Inflammatory macrophage (primary cell): ENCODE data around the gene SMIM5.

ENCODE experiments used
- DNase-seq, 2 donors: peaks; one replicate each; pipeline ENCODE4 v3.0.0-alpha.2; 2020 to 2022

The SMIM5 gene

DNA sequence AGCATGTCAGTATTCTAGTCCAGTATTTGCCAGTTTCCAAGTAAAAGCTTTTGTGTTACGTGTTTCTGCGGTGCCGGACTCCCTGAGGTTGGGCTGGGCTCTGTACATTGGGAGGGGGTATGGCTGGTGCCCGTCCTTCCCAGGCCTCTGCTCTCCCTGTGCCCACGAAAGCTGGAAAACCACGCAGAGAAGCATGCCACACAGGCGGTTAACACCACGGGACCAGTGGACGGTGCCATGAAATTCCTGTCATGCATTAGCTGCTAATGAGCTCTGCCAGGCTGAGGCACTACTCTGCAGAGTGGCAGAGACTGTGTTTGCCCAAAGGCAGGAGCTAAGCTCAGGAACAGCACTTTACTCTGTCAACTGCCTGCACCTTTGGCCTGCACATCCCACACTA is 8.1 kb downstream of the SMIM5 start:
- no peak for DNase-seq

DNA sequence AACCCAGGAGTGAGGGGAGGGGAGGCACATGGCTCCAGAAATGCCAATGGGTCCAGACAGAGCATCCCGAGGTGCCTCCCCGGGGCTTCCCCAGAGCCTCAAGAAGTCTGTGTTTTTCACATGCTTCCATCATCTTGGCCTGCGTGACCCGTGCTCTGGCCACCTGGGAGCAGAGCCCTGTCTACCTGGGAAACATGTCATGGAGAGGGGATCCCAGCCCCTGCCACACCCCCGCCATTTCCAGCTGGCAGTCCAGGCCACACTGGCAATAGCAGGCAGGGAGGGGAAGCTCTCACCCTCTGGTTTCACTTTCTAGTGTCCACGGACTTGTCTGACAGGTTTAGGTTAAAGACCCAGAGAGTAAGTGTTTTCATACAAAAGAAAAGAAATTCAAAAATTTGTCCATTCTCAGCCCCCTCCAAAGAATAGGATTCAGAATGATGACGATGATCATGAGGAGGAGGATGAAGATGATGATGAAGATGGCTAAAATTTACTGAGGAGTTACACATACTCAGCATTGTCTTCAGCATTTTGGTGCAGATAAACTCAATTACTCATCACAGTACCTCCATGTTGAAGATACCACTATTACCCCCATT is 9.0 kb downstream of the SMIM5 start:
- no peak for DNase-seq

DNA sequence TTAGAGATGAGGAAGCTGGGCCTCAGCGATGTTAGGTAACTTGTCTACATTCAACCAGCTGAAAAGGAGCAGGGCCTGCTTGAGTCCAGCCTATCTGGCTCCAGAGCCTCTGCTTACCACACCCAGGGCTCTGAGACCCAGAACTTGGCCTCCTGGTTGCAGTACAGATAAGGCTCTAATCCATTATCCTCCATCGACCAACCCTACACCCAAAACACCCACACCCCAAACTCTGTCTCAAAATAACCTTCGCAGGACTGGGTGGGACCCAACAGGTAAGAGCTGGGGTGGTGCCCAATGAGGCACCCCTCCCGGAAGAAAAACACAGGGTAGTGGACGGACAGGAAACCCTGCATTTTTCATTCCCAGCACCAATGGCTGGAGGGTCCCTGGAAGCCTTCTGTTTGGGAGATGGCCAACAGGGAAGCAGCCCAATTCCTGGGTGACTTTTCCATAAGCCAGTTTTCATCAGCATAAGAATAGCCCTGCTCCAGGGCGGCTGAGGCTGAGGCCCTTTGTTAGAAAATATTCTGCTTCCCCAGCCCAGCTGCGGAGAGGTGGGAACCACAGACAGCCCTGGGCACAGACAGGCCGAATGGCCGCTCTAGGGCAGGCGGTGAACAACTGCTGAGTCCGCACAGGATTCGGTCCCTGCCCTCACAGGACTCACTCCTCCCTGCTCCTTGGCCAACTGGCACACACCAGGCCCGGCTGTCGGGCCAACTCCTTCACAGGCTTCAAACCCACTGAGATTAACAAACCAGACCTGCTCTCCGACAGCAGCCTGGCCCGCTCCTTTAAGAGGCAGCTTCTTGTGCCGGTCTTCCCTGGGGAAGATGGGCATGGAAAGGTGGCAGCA is 9.8 kb downstream of the SMIM5 start:
- no peak for DNase-seq

DNA sequence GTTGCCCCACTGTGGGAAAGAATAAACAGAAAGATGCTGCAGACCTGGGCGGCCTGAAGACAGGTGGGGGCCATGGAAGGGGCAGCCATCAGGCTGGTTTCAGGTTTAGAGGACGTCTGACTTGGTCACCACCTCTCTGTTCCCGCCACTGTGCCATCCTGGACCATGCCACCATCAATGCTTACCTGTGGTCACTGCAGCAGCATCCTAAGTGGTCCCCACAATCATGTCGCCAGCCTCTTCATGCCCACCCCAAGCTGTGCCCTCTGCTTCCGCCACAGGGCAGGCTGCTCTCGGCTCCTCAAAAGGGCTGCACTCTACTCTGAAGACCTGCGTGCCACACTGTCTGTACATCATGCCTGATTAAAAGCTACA is 10.4 kb downstream of the SMIM5 start:
- DNase-seq: no peak

DNA sequence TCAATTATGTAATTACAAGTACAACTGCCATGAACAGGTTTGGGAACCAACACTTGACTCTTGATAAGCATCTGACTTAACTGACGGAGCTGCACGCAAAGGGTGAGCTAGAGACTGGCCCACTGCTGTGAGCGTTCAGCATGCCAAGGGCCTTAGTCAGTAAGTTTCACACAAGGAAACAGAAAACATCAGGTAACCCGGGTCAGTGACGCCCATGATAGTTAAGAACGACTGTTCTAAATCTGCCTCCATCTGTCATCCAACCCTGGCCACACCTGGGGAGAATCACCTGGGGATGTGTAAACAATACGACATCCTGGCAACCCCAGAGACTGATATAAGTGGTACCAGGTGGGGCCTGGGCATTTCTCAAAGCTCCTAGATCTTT is 12.3 kb downstream of the SMIM5 start:
- DNase-seq: no peak

DNA sequence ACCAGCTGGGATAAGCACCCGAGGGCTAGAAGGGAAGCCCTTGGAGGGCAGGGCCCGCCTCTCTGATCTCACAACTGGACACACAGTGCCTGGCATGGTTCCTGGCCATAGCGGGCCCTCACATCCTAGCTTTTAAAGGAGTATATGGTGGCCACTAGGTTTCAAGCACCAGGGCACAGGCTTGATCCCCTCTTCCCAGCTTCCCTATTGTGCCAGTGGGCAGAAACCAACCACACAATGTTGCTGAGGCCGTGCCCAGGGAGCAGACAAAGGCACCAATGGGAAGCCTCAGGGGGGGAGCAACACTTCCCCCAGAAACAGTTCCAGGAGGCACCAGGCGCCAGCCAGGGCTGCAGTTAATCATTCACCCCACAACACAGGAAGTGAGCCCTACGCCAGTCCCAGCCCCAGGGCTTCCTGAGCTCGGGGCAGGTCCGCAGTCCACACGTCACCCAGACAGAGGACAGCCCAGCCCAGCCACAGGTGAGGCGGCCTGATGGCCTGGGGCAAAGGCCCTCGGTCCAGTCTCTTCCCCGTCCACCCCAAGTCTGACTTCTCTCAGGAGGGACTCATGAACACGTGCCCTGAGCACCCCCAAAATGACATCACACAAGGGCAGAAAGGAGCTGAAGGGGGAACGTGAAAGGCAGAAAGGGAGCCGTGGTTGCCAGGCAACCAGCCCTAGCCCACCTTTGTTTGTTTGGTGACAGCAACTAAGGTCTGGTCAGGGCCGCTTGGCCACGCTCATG is 12.8 kb downstream of the SMIM5 start:
- peak; percentile 49 to 58 for DNase-seq

DNA sequence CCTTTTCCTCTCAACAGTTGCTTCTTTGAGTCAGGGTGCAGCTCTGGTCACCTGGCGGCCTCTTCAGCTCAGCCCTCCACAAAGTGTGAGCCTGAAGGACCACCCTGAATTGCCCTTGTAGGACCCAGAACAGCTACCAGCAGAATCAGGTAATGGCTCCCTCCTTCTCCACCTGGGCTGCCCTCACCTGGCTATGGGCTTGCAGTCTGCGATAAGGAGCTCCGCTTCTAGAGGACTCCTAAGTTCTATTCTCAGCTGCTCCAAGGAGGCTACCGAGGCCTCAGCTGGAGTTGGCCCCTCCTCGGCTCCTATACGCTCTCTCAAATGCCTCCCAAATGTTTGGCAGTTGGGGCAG is 13.4 kb downstream of the SMIM5 start:
- DNase-seq: no peak

DNA sequence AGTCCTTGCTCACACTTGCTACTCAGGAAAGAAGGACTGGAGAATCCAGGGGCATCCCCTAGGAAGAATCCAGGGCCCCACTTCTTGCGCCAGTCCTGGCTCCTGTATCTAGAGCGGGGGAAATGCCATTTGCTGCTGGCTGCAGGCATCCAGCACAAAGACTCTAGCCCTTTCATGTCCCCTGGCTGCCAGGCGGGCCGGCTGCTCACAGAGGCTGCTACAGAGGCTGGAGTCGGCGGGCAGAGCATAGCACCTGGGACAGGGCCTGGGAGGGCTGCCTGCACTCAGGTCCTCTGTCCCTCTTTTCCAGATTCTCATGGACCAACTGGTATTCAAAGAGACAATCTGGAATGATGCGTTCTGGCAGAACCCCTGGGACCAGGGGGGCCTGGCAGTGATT is 13.8 kb downstream of the SMIM5 start:
- DNase-seq: no peak

DNA sequence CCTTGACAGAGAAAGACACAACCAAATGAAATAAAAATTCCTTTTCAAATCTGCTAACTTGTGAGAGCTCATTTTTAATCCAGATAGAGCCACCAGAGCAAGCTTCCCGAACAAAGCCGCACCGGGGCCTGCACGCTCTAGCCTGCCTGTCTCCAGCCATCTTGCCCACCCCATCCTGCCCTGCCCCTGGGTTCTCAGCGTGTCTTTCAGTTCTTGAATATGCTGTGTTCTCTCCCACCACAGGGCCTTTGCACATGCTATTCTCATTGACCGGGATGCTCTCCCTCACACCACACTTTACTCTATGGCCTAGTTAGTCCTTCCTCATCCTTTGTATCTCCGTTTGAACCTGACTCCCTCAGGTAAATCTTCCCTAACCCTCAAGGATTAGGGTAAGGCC is 14.7 kb downstream of the SMIM5 start:
- no peak for DNase-seq

DNA sequence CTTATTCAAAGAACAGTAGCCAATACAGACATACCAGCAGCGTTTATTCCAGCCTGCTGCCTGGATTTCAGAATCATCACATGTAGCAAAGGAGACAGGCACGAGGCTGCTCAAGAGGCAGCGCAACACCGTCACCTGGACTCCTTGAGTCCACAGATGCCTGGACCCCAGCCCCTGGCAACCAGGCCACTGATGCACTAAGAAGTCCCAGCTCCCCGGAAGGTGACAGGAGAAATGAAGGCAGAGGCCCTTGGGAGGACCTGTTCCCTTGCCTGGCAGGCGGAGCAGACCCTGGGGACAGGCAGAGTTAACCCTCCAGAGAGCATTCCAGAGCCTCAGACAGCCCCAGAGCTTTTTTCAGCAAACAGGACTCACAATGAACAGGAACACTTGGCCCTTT is 16.5 kb downstream of the SMIM5 start:
- DNase-seq: no peak

DNA sequence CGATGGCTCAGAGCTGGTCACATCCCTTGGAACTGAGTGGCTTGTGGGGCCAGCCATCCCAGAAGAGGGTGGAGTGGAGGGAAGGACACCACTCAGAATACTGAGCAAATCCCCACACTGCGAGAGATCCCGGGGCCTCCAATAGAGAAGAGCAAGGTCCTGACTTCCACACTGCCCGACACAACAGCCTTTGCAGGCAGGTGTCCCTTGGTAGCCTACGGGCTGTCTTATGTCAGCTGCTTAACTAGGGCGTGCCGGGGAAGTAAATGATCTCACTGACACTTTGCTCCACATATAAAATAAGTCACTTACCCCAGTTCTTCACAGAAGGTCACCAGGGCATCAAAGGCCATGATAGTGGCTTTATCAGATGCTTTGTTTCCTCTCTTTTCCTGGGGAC is 17.6 kb downstream of the SMIM5 start:
- DNase-seq: no peak

DNA sequence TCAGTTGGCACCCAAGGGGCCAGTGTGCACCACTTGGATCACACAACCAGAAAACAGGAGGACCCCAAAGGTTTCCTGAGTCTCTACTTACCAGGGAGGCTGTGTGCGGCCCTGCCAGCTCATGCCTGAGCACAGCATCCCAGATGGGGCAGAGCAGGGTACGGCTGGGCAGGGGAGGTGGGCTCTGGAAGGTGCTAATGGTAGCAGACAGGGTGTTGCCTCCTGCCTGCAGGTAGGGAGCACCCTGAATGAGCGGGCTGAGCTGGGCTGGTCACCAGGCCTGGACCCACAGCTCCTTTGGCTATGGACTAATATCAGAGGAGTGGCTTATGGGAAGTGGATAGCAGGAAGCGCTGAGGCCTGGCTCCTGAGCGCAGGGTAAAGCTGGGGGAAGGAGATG is 19.1 kb downstream of the SMIM5 start:
- DNase-seq: no peak

DNA sequence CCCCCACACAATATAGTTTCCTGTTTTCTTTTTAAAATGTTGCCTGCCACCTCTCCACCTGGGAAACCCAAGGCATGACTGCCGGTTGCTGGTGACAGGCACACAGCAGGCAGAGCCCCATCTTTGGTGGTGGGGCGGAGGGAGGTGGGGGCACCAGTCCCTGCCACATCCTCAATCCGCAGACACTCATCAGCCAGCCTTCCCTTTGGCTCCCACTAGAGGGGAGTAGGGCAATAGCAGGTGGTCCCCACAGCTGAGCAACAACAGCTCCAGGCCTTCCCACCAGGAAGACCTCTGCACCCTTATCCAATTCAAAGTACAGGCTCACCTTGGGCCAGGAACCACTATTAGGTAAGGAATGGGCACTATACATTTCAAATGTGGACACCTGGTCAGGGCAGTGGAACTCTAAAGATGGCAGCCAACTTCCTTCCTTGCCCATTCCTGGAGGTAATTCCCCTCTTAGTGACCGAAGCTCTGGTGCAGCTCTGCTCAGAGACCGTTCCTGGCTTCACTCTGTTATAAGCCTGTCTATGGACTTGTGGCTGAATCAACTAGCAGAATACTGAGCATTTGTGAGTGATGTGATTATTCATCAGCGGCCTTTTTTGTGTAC is 19.8 kb downstream of the SMIM5 start:
- peak in 1 of 2 donors; percentile 8 for DNase-seq

DNA sequence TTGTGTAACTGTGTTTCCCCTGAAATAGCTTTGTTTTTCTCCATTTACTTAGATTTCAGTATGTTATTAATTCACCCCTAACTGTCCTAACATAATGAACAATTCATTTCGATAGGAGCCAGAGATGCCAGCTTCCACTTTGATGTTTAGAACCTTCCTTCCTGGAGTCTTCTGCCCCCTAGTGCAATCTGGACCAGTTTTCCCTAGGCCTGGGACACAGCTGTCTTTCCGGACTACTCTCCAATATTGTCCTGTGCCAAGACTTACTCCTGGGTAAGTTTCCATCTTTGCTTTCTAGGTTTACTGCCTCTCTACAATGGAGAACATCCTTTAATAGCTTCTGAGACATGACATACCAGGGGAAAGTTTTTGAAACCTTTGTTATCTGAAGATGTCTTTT is 20.9 kb downstream of the SMIM5 start:
- no peak for DNase-seq

DNA sequence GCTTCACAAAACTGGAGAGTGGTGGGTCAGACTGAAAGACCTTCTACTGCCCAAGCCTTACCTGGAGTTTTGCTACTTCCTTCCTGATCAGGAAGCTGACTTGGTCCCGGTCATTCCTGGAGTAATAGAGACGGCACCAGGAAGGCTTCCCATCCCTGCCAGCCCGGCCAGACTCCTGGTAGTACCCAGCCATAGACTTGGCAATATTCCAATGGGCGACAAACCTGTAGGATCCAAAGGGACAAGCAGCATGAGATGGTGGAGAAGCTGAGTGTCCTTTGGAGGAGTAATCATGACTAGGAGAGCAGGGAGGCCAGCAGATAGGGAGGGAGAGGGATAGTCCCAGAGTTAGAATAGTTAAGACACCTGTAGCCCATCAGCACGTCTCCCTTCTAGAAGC is 25.0 kb downstream of the SMIM5 start:
- DNase-seq: no peak

DNA sequence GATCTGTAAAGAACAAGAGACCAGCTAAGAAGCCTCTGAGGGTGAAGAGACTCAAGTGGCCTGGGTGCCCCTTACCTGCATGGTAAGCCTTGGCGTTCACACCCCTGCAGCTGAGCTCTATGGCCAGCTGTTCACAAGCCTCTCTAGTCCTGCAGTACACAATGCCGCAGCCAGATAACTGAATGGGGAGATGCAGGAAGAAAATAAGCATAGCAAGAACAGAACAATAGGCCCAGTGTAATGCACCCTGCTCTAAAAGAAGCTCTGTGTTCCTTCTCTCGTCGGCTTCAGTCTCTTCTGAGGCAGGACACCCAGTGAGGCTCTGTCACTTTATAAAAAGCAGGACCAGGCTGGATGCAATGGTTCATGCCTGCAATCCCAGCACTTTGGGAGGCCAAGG is 28.3 kb downstream of the SMIM5 start:
- DNase-seq: no peak

DNA sequence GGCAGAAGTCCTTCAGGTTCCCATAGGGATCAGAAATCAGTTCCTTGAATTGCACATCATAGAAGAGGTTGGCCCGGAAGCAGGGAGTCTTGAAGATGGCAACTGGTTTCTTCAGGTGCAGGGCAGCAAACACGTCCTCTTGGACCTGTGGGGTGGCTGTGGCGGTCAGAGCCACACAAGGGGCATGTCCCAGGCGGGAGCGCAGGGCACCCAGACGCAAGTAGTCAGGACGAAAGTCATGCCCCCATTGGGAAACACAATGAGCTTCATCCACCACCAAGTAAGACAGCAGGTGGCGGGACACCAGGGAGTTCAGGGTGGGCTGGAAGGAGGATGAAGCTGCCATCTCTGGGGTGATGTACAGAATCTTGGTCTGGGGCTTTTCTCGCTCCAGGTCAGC is 29.3 kb downstream of the SMIM5 start:
- DNase-seq: no peak

DNA sequence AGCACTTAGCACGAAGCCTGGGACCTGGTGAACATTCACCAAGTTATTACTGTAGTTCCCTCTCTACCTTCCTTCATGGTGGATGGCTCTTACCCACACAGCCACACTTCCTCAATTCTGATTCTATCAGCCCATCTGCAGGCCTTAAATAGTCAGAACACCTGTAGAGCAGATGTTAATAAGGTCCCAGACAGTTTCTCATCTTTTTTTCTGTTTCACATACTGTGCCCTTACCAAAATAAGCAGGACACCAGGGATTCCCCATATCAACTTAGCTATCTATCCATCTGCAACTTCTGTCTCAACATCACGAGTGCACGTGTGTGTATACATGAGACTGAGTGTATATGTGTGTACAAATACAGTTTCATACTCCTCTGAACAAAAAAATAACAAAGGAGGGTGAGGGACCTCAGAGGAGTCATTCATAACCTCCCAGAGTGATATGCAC is 30.9 kb downstream of the SMIM5 start:
- DNase-seq: no peak

DNA sequence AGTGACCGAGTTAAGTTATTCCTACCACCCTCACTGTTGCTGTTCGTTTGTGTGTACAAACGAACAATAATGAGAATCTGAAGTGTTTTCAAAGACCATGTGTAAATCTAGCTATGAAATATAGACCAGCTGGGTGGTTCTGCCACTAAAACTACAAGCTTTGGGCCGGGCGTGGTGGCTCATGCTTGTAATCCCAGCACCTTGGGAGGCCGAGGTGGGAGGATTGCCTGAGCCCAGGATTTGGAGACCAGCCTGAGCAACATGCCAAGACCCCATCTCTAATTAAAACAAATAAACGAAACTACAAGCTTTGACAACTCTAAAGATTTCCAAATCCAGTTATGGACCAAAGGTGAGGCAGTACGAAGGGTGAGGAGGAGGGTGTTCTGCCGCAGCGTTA is 32.7 kb downstream of the SMIM5 start:
- no peak for DNase-seq

DNA sequence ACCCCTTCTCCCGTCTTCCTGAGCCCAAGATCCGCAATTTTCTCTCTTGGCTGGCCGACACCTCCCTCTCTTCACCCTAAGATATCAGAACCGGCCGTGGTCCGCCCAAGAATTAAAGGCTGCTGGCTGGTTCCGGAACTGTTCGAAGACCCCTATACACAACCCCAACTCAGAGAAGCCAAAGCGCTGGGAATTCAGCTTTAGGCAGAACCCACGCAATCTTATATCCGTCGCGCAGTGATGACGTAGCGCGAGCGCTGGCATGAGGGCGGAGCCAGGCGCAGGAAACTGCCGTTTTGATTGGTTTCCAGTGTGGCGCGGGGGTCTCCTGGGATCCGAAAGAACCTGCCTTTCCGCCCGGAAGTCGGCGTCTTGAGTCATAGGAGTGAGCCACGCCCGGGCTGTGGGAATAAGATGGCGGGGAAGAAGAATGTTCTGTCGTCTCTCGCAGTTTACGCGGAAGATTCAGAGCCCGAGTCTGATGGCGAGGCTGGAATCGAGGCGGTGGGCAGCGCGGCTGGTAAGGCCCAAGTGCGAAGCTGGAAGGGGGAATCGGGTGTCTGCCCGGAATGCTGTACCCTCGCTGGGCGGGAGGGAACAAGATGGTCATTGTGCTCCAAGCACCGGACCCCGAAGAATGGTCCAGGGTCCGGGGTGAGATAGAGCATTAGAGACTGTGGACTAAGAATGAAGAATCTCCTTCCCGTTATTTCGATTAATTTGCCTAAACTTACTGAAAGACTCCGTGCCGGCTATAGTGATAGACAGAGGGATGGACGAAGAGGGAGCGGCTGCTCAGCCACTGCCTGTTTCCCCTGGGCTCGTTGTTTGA is 33.9 kb downstream of the SMIM5 start, which contains the start of the genes RECQL5 and SAP30BP:
Gene RECQL5 (minus strand): TSS at position 196 of the 832 bp plus-strand sequence. CDS start 597 bp downstream, outside the sequence.
Gene SAP30BP (plus strand): TSS at position 380 of the 832 bp plus-strand sequence. CDS start 35 bp downstream, at position 415.
- peak; percentile 99 for DNase-seq

DNA sequence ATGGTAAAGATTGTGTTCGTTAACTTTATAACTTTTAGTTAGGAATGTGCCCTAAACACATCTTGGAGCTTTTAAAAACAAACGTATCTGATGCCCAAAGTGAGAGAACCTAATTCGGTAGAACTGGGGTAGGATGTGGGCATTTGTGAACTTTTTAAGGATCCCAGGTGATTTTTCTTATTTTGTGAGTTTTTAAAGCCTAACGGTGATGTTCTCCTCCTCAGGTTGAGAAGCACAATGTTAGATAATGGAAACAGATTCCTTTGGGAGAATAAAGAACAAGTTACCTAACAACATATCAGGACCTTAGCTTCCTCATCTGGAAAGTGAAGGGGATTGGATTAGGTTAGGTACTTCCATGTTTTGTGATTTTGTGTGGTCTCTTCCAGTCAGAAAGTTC is 34.6 kb downstream of the SMIM5 start:
- no peak for DNase-seq

DNA sequence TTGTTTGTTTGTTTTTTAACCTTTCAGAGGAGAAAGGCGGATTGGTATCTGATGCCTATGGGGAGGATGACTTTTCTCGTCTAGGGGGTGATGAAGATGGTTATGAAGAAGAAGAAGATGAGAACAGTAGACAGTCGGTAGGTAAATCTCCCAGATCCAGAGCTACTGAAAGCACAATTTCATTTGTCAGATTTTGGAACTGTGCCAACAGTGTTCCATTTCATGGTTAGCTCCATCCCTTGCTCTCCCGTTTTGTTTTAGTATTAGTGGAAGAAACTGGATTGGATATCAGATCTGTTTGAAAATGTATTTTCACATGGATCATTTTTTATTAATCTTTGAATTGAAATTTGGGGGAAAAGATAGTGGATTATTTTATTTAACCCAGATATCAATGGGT is 35.3 kb downstream of the SMIM5 start:
- DNase-seq: no peak
